ENCODE measurements around the gene SETBP1. TPM values are rescaled to one million over a fixed set of nuclear protein-coding genes. Genes with fewer than 3 reads are reported as not detected.
"Not testable (repeated sequence)": the region's sequence is repeated elsewhere in the genome, so short reads cannot be mapped to it uniquely, and the experiment has no call there.

The SETBP1 gene
- polyA plus RNA-seq, 1 donor, result 35.3 TPM

- DNase-seq, result no peak
Measured at GRCh38 chr18:44704135-44704789, 23.6 kb downstream of the SETBP1 start.

- no peak for DNase-seq
Measured at GRCh38 chr18:44705075-44705675, 24.5 kb downstream of the SETBP1 start.

GRCh38 chr18:44708451-44709083 is 27.9 kb downstream of the SETBP1 start:
- DNase-seq, result no peak

- DNase-seq, result no peak
Measured at GRCh38 chr18:44709307-44710126, 28.8 kb downstream of the SETBP1 start.

- no peak for DNase-seq
Measured at GRCh38 chr18:44710931-44711330, 30.2 kb downstream of the SETBP1 start.

- DNase-seq, result no peak
Measured at GRCh38 chr18:44712025-44712424, 31.3 kb downstream of the SETBP1 start.

GRCh38 chr18:44713435-44713834 is 32.7 kb downstream of the SETBP1 start:
- no peak for DNase-seq

- no peak for DNase-seq
Measured at GRCh38 chr18:44714376-44714775, 33.7 kb downstream of the SETBP1 start.

- peak; percentile 57 for DNase-seq
Measured at GRCh38 chr18:44715245-44715644, 34.6 kb downstream of the SETBP1 start.

GRCh38 chr18:44715842-44716241 is 35.2 kb downstream of the SETBP1 start:
- DNase-seq, result no peak

- no peak for DNase-seq
Measured at GRCh38 chr18:44716697-44717163, 36.0 kb downstream of the SETBP1 start.

GRCh38 chr18:44719519-44720060 is 38.9 kb downstream of the SETBP1 start:
- no peak for DNase-seq

- DNase-seq, result not testable (repeated sequence)
Measured at GRCh38 chr18:44721748-44722147, 41.1 kb downstream of the SETBP1 start.

GRCh38 chr18:44723411-44723810 is 42.7 kb downstream of the SETBP1 start:
- DNase-seq, result no peak

- no peak for DNase-seq
Measured at GRCh38 chr18:44724105-44724778, 43.6 kb downstream of the SETBP1 start.

- no peak for DNase-seq
Measured at GRCh38 chr18:44725300-44726058, 44.8 kb downstream of the SETBP1 start.

- no peak for DNase-seq
Measured at GRCh38 chr18:44726059-44726421, 45.4 kb downstream of the SETBP1 start.

GRCh38 chr18:44727291-44727690 is 46.6 kb downstream of the SETBP1 start:
- no peak for DNase-seq

GRCh38 chr18:44729631-44730101 is 49.0 kb downstream of the SETBP1 start:
- no peak for DNase-seq

- no peak for DNase-seq
Measured at GRCh38 chr18:44730803-44731529, 50.3 kb downstream of the SETBP1 start.

All from left kidney (tissue), 2 donors.